HUES48 (cell line): ENCODE data around the gene NFKBIE.

Source experiments
- H3K27ac ChIP-seq: one replicate; pipeline ENCODE4 v1.7.0; 2013; ENCODE audit warnings: low read depth, low read length, inconsistent platforms
- H3K27me3 ChIP-seq: 2 replicates; pipeline ENCODE4 v1.6.1; 2013; ENCODE audit warnings: mild to moderate bottlenecking, low read length; ENCODE audit not compliant: control insufficient read depth, insufficient read depth
- H3K36me3 ChIP-seq: 2 replicates; pipeline ENCODE4 v1.6.1; 2013; ENCODE audit warnings: low read length; ENCODE audit not compliant: control insufficient read depth, insufficient read depth
- H3K4me1 ChIP-seq: 2 replicates; pipeline ENCODE4 v1.6.1; 2013; ENCODE audit warnings: mild to moderate bottlenecking, low read length; ENCODE audit not compliant: control insufficient read depth, insufficient read depth
- H3K4me3 ChIP-seq: 2 replicates; pipeline ENCODE4 v1.5.1; 2013; ENCODE audit warnings: mild to moderate bottlenecking, low read depth, low read length
- H3K9ac ChIP-seq: 2 replicates; pipeline ENCODE4 v1.6.1; 2013; ENCODE audit warnings: mild to moderate bottlenecking, low read depth, low read length, moderate library complexity
- H3K9me3 ChIP-seq: 2 replicates; pipeline ENCODE4 v1.6.1; 2013; ENCODE audit warnings: low read length; ENCODE audit not compliant: control insufficient read depth, insufficient read depth

Gene NFKBIE

GRCh38 chr6:44248579-44248978, 16.8 kb downstream of the NFKBIE start:
- H3K27ac ChIP-seq = peak overlapping the region; percentile 96
- H3K4me1 ChIP-seq = peaks cover 18% of the 10 kb centered on the region

GRCh38 chr6:44247338-44248302, 17.7 kb downstream of the NFKBIE start:
- no peaks in the 10 kb centered on the region for H3K27me3 ChIP-seq
- H3K4me1 ChIP-seq = peaks cover 18% of the 10 kb centered on the region
- H3K27ac ChIP-seq = peak overlapping the region; percentile 96
- peak overlapping the region; percentile 95 for H3K4me3 ChIP-seq
- H3K36me3 ChIP-seq = peaks cover 50% of the 10 kb centered on the region
- no peaks in the 10 kb centered on the region for H3K9me3 ChIP-seq
- peak overlapping the region; percentile 99 for H3K9ac ChIP-seq

More at GRCh38 chr6:44248579-44248978, 16.8 kb downstream of the NFKBIE start:
- peak overlapping the region; percentile 99 for H3K9ac ChIP-seq
- peaks cover 60% of the 10 kb centered on the region for H3K36me3 ChIP-seq
- H3K27me3 ChIP-seq = no peaks in the 10 kb centered on the region
- peak overlapping the region; percentile 95 for H3K4me3 ChIP-seq
- no peaks in the 10 kb centered on the region for H3K9me3 ChIP-seq

GRCh38 chr6:44246663-44247337, 18.6 kb downstream of the NFKBIE start, which contains the start of gene HSP90AB1:
Gene HSP90AB1 (plus strand): TSS chr6:44247101. CDS start chr6:44248630, 1,529 bp downstream.
- peaks cover 18% of the 10 kb centered on the region for H3K4me1 ChIP-seq

GRCh38 chr6:44245912-44246662, 19.3 kb downstream of the NFKBIE start:
- no peaks in the 10 kb centered on the region for H3K27me3 ChIP-seq
- H3K27ac ChIP-seq = peak overlapping the region; percentile 96
- H3K4me3 ChIP-seq = peak overlapping the region; percentile 95
- H3K4me1 ChIP-seq = peaks cover 18% of the 10 kb centered on the region
- peak overlapping the region; percentile 84 for H3K9ac ChIP-seq
- H3K9me3 ChIP-seq = no peaks in the 10 kb centered on the region
- peaks cover 35% of the 10 kb centered on the region for H3K36me3 ChIP-seq

More at GRCh38 chr6:44246663-44247337, 18.6 kb downstream of the NFKBIE start, which contains the start of gene HSP90AB1:
- H3K4me3 ChIP-seq = peak within 1 kb of the TSS; percentile 95
- H3K27me3 ChIP-seq = no peaks in the 10 kb centered on the region
- peak within 1 kb of the TSS; percentile 96 for H3K27ac ChIP-seq
- H3K9me3 ChIP-seq = no peaks in the 10 kb centered on the region
- H3K9ac ChIP-seq = peak within 1 kb of the TSS; percentile 99
- H3K36me3 ChIP-seq = peaks cover 42% of the 10 kb centered on the region

- Histone ChIP-seq H3K27me3 (no peaks in the 10 kb centered on the region), H3K9me3 (no peaks in the 10 kb centered on the region), H3K36me3 (peaks cover 29% of the 10 kb centered on the region), H3K9ac (peak overlapping the region; percentile 52), H3K4me3 (peak overlapping the region; percentile 95), H3K4me1 (peaks cover 18% of the 10 kb centered on the region), H3K27ac (peak overlapping the region; percentile 48)
These were observed 19.9 kb downstream of the NFKBIE start for GRCh38 chr6:44245391-44245911.

GRCh38 chr6:44243345-44243744, 22.0 kb downstream of the NFKBIE start:
- Histone ChIP-seq H3K9ac (no peak overlapping the region), H3K4me1 (peaks cover 10% of the 10 kb centered on the region), H3K36me3 (peaks cover 8% of the 10 kb centered on the region), H3K27ac (no peak overlapping the region), H3K9me3 (no peaks in the 10 kb centered on the region), H3K27me3 (peaks cover 10% of the 10 kb centered on the region; the same call in 1 of the 2 replicates), H3K4me3 (no peak overlapping the region)

GRCh38 chr6:44238687-44239350, 26.5 kb downstream of the NFKBIE start:
- Histone ChIP-seq H3K9ac (no peak overlapping the region), H3K4me1 (peaks cover 13% of the 10 kb centered on the region), H3K36me3 (peaks cover 10% of the 10 kb centered on the region), H3K27ac (no peak overlapping the region), H3K9me3 (no peaks in the 10 kb centered on the region), H3K27me3 (peaks cover 10% of the 10 kb centered on the region; the same call in 1 of the 2 replicates), H3K4me3 (no peak overlapping the region)

- Histone ChIP-seq H3K9ac (peak overlapping the region; percentile 68; the same call in 1 of the 2 replicates), H3K9me3 (no peaks in the 10 kb centered on the region), H3K4me1 (peaks cover 13% of the 10 kb centered on the region), H3K36me3 (peaks cover 19% of the 10 kb centered on the region), H3K27ac (peak overlapping the region; percentile 73), H3K27me3 (peaks cover 10% of the 10 kb centered on the region; the same call in 1 of the 2 replicates), H3K4me3 (peak overlapping the region; percentile 67)
These were observed 27.4 kb downstream of the NFKBIE start for GRCh38 chr6:44237813-44238433.

- Histone ChIP-seq H3K9me3 (no peaks in the 10 kb centered on the region), H3K36me3 (peaks cover 26% of the 10 kb centered on the region), H3K27ac (peak overlapping the region; percentile 73), H3K27me3 (peaks cover 10% of the 10 kb centered on the region; the same call in 1 of the 2 replicates), H3K4me3 (peak overlapping the region; percentile 67), H3K4me1 (peaks cover 13% of the 10 kb centered on the region), H3K9ac (peak overlapping the region; percentile 68; the same call in 1 of the 2 replicates)
These were observed 28.1 kb downstream of the NFKBIE start for GRCh38 chr6:44237021-44237812.
